GM19193 (cell line): ENCODE data around the gene PDE7B.

Source experiments
- POLR2A ChIP-seq: IDR thresholded peaks from 4 replicates; pipeline ENCODE4 v1.6.1; 2011; ENCODE audit not compliant: insufficient read depth, insufficient read length; ENCODE audit errors: extremely low read depth

The PDE7B gene

DNA sequence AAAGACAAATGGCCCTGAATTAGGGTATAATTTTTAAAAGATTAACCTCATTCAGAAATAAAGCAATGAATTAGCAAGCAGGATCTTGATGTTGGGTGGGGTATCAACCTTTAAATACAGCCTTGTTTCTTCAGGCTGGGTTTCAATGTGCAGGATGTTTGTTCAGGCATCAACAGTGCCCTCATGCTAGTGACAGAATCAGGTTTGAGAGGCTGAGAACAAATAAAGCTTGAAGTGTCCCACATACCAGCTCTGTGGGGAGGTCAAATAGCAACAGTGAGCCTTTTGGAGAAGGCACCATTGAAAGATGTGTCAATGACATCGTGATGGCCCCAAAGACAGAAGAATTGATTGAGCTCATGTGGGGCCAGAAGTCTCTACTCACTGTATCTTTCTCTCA, 330.4 kb downstream of the PDE7B start:
- no peak for TF ChIP-seq POLR2A

DNA sequence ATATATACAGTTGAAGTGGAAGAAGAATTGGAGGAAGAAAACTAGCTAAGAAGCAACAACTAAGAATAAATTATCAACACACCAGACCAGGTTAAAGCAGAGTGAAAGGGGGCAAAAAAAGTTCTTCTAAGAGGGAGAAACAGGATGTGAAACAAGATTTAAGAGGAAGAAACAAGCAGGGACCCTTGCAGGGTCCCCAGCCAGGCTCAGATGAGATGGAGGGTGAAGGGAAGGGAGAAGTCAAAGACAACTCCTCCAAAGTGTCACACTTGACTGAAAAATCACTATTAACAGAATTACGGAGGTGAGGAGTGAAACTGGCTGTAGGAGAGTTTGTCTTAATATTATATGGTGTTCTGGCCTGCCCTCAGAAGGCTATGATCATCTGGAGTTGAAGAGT, 333.2 kb downstream of the PDE7B start:
- TF ChIP-seq POLR2A: no peak

GRCh38 chr6:136186363-136186762, 334.9 kb downstream of the PDE7B start:
- TF ChIP-seq POLR2A: no peak

- TF ChIP-seq POLR2A: no peak
Measured at GRCh38 chr6:136188486-136188885, 337.0 kb downstream of the PDE7B start.

DNA sequence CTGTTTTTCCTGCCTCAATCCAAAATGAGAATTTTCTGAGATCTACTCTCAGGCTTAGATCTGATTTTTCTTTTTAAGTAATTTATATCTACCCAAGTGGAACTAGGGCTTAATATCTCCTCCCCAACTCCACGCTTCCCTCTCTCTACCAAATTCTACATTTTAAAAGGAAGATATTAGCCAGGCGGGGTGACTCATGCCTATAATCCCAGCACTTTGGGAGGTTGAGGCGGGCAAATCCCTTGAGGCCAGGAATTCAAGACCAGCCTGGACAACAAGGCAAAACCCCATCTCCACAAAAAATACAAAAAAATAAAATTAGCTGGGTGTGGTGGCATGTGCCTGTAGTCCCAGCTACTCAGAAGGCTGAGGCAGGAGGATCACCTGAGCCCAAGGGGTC, 337.6 kb downstream of the PDE7B start:
- TF ChIP-seq POLR2A: no peak

GRCh38 chr6:136191606-136192312, 340.3 kb downstream of the PDE7B start:
- no peak for TF ChIP-seq POLR2A

DNA sequence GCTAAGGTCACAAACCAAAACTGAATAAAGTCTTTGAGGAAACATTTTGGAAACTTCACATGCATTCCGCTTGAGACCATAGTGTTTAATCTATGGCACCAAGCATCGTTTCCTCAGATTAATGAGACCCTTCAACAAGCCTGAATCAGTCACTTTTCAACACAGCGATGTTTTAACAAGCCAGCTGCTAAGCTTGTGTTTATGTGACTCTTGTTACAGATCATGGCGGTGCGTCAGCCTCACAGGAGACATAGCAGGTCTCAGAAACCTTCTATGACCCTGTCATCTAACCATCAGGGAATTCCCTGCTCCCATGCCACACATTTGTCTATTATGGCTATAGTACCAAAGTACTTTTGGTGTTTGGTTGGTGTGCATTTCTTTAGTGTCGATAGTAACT, 341.4 kb downstream of the PDE7B start:
- no peak for TF ChIP-seq POLR2A

DNA sequence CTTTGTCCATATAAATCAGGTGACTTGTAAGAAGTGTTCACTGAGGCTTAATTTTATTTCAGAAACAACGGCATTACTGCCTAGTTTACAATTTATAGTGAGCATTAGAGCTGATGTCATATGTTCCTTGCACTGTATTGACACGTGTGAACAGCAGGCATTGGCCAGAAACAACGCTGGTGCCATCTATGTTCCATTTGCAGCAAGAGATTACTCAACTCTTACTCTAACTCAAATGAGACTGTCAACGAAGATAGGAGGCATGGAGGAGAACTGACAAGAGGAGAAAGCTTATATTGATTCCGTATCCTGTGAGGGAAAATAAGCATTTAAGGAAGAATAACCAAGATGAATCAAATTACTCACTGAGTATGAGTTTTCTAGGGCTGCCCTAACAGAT, 350.2 kb downstream of the PDE7B start:
- no peak for TF ChIP-seq POLR2A

GRCh38 chr6:136208783-136209182, 357.3 kb downstream of the PDE7B start:
- no peak for TF ChIP-seq POLR2A

DNA sequence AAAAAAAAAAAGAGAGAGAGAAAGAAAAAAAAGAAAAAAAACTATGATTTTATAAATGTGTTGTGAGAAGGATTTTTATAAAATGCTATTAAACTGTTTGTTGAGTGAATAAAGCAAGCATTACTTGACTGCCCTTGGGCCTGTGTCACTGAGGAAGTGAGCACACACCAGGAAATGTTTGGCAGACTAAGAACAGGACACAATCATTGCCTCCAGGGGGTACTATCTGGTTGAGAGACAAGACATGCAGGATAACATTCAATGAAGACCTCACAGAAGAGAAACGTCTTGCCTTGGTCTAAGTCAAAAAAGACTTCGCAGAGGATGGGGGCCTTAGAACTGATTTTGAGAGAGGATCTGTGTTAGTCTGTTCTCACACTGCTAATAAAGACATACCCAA, 358.0 kb downstream of the PDE7B start:
- TF ChIP-seq POLR2A: no peak

DNA sequence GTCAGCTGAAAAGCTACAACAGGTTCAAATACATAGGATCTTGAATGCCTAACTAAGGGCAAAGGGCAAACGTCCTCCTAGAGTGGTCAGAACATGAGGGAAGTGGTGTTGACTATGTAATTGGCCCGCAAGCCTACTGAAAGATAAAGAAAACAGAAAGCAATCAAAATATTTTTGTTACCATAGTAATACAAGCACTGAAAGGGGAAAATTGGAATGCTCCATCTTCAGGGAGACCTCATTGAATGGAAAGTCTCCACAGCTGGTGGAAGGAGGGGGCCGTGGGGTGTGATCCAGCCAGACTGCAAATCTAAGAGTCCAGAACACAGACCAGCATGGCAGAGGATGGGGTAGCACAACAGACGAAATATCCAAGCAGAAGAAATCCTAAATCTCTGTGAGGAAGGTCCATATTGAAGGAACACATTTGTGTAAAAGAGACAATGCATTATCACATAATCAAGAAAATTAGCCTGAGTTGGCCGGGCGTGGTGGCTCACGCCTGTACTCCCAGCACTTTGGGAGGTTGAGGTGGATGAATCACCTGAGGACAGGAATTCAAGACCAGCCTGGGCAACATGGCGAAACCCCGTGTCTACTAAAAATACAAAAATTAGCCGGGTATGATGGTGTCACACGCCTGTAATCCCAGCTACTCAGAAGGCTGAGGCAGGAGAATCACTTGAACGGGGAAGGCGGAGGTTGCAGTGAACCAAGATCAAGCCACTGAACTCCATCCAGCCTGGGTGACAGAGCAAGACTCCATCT, 359.1 kb downstream of the PDE7B start:
- TF ChIP-seq POLR2A: no peak

DNA sequence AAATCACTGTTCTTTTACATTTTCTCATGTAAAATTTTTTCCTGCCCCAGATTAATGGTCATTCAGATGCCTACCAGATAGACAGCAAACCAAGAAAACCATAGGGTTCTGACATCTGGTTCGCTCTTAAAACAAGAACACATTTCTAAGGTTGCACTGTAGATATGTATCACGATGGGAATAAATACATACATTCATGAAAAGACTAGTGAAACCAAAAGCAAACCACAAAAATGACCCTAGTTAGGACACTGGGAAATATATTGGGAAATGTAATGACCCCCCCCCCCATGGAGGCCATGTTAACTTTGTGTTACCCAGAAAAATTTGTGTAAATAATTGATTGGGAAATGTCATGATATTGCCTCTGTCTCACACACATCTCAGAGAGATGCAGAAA, 361.1 kb downstream of the PDE7B start:
- no peak for TF ChIP-seq POLR2A

GRCh38 chr6:136213012-136213539, 361.6 kb downstream of the PDE7B start:
- no peak for TF ChIP-seq POLR2A

DNA sequence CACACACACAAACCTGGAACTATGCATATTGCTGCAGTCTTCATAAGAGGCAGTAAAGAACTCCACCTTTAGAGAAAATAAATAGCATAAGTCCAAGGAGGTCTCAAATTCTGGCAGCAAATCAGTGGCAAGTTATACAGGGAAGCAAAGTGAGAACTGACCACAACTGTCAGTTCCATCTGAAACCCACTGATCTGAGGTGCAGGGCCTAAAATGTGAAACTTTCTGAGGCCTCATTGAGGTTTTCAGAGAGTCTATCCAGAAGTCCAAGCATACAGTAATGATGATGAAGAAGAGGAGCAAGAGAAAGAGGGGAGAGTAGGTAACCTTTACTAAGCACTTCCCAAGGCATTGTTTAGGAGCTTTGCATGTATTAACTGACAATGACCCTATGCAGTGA, 362.4 kb downstream of the PDE7B start:
- TF ChIP-seq POLR2A: no peak

DNA sequence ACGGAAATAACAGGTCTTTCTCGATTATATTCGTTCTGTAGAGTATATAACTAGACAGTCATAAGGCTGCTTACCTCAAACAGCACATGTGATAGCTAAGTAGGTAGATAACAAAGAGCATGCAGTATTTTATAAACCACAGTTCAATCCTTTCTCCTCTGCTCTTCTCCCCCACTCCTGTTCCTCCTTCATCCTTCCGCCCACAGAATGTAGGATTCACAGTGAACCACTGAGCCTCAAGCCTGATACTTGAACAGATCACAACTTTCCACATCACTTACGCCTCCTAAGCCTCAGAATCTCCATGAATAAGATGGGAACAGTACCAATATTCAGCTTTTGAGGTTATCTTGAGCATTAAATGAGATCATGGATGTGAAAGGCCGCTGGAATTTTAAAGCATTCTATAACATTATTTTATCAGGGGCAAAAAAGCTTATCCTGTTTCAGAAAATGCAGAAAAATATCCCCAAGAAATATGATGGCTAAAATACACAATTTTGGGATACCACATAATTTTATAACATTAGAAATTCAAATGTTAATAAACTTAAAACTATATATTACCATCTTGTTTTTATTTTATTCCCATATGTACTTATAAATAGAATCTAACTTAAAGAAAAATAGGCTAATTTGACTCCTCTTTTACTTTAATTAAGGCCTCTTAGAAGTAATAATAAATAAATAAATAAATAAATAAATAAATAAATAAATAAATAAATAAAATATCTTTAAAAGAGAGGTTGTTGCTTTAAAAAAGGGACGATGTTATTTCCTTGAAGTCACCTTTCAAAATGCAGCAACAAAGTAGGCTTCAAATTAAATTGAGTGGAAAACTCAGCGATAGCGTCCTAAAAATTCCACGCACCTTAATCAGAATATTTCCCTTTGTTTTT, 365.3 kb downstream of the PDE7B start:
- no peak for TF ChIP-seq POLR2A
